HG03159 (cell line): ENCODE measurements around the gene TBC1D4.
A peak's percentile ranks its signal among the peaks of the same experiment; 100 is the strongest.
"Not testable (repeated sequence)": the region's sequence is repeated elsewhere in the genome, so short reads cannot be mapped to it uniquely, and the experiment has no call there.

Source experiments
- ATAC-seq: cut with Tn5 transposase; IDR thresholded peaks from one replicate; pipeline ENCODE4 v1.9.1; 2021; ENCODE audit warnings: mild to moderate bottlenecking, moderate library complexity; ENCODE audit not compliant: unreplicated experiment

The TBC1D4 gene

GRCh38 chr13:75330770-75331169 lies 151.2 kb downstream of the TBC1D4 start:
- no peak for ATAC-seq

DNA sequence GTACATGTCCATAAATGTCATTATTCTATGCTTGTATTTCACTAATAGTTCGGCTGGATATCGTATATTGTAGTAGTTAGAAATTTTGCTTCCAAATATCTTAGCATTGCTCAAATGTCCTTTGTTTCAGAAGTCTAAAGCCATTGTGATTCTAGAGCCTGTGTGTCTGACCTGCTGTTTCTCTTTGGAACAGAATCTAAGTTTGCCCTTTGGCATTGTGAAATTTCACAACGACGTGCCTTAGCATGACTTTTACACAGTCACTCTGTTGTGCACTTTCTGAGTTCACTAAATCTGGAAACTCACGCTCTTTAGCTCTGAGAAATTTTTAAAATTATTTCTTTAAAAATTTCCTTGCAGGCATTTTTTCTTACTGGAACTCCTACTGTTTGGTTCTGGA lies 152.2 kb downstream of the TBC1D4 start:
- ATAC-seq = no peak

DNA sequence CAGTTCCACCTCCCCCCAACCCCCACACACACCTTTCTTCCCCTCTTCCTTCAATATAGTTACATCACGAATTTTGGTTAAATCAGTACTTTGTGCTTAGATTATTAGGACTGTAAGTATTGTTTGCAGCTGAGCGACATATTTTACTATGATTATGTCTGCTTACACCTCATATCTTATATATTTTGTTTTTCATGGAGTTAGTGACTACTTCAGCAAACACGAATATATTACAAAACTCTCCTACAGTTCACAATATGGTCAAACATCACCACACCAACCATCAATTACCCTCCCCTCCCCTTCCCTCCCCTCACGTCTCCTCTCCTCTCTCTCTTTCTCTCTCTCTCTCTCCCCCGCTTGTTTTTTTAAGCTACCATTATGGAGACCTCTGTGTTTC lies 152.9 kb downstream of the TBC1D4 start:
- no peak for ATAC-seq

DNA sequence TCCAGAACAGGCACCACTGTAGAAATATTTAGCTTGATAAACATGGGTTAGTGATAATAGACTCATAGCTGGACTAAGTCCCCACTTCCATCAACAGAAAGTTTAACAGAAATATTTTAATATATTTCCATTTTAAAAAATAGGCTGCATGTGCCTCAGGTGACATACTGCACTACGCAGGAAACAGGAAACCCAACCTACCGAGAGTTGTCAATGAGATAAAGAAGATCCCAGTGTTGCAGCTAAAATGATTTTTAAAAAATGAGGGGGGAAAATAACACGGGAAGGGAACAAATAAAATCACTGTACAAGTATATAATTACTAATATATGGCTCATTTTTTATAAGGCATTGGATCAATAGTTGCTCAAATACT lies 154.8 kb downstream of the TBC1D4 start:
- ATAC-seq = peak; percentile 5

GRCh38 chr13:75326173-75327134 lies 155.5 kb downstream of the TBC1D4 start:
- peak; percentile 96 for ATAC-seq

GRCh38 chr13:75325711-75326110 lies 156.3 kb downstream of the TBC1D4 start:
- ATAC-seq = no peak

DNA sequence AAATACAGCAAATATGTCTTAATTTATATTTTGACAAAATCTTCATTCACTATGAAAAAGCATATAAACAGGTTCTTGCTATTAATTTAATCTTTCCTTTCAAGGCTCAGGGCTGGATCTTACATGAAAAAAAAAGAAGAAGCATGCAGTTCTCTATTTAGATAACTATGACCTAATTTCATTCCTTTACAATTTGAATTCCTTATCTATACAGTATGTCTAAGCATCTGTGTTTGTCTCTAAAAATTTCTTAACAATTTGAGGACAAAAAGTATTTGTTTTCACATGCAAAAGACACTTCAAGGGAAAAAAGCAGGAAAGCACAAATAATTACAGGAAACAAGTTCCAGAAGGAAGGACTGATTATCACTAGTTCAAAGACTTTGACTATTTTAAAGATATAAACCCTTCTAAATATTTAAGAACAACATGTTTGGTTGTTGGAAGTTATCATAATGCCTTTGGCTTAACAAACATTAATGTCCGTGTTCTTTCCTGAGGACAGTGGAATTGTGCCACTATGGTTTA lies 157.5 kb downstream of the TBC1D4 start:
- no peak for ATAC-seq

GRCh38 chr13:75321084-75321483 lies 160.9 kb downstream of the TBC1D4 start:
- ATAC-seq = no peak

- ATAC-seq = no peak
These were observed 162.7 kb downstream of the TBC1D4 start for GRCh38 chr13:75319254-75319653.

DNA sequence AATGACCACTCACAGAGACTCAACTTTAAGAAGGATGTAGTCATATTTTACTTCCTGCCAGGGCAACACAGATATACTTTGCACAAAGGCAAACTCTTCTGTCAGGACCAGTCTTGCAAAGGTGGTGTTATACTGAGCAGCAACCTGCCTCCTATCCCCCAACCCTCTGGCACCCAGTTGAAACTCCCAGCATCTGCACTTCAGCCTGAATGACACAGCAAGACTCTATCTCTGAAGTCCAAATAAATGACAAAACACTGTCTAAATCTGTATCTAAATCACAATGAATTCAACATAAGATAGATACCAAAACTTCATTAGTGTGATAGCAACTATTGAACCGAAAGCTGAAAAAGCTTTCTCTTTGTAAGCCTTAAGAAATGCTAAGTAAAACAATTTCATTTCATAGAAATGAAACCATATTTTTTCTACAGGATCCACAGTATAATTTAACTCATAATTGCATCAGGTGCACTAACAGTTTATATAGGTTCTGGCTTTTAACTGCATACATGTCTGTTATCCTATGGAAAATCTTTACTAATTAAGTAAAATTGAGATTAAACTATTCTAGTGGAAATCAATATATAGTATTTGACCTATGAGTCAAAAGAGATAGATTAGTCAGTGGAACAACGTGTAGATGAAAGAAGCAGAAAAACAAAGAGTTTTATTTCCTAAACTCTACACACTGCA lies 163.7 kb downstream of the TBC1D4 start:
- ATAC-seq = no peak

- ATAC-seq = no peak
These were observed 165.5 kb downstream of the TBC1D4 start for GRCh38 chr13:75316427-75316826.

- ATAC-seq = peak; percentile 59
These were observed 169.0 kb downstream of the TBC1D4 start for GRCh38 chr13:75312884-75313520.

DNA sequence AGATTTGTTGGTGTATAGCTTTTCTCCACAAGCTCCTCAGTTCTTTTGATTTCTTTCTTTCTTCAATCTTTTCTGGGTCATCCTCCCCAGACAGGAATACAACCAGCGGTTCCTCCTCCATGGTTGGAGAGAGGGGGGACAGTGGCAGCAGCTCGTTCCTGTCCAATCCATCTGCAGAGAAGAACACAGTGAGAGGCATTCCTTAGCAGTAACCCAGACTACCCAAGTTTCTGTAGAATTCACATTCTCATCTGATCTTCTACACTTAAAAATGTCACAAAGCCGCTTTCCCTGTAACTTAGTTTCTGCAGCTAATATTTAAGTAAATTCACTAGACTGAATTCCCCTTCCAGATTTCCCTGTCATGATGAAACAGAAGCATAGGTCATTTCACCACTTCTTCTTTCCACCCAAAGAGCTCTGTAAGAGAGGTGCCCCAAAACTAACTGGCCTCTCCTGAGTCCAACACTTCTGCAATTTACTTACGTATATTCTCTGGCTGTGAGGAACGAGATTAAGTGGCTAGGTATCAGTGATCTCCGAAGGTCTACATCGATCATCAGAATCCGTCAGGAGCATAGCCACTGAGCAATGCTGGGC lies 171.9 kb downstream of the TBC1D4 start:
- ATAC-seq = no peak

DNA sequence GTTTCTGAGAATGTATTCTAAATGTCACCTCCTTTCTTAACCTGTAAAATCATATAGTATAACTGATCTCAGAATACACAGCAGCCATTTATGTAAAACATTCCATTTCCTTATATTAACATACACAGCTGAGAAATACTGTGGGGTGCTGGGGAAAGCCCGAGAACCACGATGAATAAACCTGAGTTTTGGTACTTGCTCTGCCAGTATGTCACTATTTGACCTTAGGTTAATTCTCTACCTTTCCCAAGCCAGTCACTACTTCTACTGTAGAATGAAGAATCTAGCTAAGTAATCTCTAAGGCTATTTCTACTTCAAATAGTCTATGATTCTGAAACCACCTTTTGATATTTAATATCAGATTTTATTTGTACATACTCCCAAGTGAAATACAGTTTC lies 173.7 kb downstream of the TBC1D4 start:
- ATAC-seq = peak; percentile 56

DNA sequence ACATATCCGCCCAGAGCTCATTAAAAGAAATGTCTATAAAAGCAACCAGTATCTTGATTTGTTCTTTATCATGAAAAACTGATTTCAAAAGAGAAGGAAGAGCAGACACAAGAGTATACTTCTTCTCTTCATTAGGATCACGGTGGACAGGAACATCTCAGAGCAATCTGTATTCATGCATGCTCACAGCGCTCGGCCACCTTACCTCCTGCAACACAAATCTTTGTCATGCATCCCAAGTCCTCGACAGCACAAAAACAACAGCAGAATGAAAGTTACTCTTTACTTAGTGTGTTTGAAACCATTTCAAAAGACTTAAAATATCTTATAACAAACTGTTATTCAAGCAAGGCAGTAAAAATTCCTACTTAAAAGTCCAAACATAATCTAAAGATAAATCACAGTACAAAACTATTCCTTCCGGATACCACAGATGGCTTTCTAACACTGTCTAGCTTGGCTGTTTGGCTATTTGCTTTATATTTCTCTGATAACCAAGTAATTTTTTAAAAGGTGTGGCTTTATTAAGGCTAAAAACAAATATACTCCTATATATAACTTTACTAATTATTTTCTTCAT lies 174.5 kb downstream of the TBC1D4 start:
- ATAC-seq = no peak

DNA sequence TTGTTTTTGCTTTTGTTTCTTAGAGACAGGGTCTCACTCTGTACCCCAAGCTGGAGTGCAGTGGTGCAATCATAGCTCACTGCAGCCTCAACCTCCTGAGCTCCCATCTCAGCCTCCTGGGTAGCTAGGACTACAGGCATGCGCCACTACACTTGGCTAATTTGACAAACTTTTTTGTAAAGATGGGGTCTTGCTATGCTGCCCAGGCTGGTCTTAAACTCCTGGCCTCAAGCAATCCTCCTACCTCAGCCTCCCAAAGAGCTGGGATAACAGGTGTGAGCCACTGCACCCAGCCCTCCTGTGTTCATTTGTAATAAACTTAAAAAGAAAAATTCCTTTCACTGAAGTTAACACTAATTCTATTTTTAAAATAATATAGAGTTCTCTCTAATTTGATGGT lies 175.0 kb downstream of the TBC1D4 start:
- not testable (repeated sequence) for ATAC-seq

DNA sequence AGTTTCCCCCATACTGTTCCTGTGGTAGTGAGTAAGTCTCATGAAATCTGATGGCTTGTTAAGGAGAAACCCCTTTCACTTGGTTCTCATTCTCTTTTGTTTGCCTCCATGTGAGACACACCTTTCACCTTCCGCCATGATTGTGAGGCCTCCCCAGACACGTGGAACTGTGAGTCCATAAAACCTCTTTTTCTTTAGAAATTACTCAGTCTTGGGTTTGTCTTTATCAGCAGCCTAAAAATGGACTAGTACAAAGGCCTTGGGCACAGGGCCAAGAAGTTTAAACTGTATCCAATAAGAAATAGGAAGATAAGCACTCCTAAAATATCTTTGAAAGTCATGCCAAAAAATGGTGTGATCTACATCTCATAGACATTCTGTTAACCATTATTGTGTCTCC lies 176.9 kb downstream of the TBC1D4 start:
- no peak for ATAC-seq

DNA sequence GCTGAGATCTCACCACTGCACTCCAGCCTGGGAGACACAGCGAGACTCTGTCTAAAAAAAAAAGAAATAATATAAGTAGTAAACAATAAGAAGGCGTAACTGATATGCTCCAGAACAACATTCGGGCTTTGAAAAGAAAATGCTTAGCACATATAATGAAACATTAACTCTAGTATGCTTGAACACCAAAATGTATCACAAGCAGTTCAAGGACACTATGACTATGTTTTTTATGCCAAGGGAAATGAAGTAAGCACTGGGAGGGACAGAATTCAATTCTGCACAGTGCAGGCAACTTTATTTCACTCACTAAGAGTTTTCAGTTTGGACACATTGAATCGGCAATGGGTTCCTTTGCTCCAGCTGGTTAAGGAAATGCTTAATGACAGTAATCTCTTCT lies 178.7 kb downstream of the TBC1D4 start:
- ATAC-seq = no peak

DNA sequence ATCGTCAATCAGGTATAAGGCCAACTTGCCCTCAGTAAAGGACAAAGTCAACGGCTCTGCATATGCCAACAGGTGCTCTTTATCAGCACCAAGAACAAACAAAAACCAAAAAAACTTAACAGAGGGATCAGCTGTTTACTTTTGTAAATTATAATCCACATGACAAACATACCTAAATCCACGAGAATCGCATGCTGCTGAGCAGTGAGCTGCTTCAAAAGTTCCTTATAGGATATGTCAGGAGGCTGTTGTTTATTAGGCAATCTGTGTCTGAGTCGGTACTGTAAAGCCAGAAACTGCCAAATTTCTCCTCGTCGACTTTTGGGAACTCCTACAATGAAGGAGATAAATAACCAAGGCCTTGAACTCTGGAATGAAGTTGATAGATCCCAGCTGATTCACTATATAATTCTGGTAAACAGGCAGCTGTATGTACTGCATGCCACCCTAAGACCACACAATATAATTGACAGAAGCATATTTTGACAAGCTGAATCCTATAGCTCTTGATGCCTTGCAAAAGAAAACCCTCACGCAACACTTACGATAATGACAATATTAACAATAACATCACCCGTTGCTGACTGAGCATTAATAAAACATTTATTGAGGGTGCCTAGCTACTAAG lies 179.8 kb downstream of the TBC1D4 start:
- ATAC-seq = no peak
